Stimulated activated CD4-positive, alpha-beta T cell treated with anti-CD3 and anti-CD28 coated beads, Interleukin-15, amount 100 ng/mL, for 24 hours (primary cell): ENCODE data around the gene BCL2L12.
A peak's percentile ranks its signal among the peaks of the same experiment; 100 is the strongest.

ENCODE experiments used
- DNase-seq: peaks from one replicate; pipeline ENCODE4 v3.0.0-alpha.2; 2020

The BCL2L12 gene

DNA sequence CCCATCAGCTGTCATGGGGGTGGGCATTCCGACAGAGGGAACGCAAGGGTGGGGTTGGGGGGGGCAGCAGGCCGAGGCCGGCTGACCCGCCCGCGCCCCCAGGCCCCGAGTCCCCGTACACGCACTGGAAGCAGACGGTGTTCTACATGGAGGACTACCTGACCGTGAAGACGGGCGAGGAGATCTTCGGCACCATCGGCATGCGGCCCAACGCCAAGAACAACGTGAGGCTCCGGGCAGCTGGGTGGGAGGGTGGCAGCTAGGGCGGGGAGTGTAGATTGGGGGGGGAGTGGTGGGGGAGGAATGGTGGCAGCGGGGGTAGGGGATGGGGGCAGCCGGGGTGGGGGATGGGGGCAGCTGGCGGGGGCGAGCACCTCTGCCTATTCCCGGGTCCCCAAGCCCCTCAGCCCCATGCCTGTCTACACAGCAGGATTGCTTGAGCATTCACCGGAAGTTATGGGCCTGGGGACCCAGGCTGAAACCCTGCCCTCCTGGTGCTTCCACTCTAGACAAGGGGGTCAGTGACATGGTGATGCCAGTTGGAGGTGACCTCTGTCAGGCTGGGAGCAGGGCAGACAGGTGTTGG lies 20.9 kb downstream of the BCL2L12 start:
- DNase-seq = no peak

- DNase-seq = no peak
These were observed 21.4 kb downstream of the BCL2L12 start for GRCh38 chr19:49687150-49687549.

GRCh38 chr19:49687566-49688316 lies 22.0 kb downstream of the BCL2L12 start:
- DNase-seq = no peak

DNA sequence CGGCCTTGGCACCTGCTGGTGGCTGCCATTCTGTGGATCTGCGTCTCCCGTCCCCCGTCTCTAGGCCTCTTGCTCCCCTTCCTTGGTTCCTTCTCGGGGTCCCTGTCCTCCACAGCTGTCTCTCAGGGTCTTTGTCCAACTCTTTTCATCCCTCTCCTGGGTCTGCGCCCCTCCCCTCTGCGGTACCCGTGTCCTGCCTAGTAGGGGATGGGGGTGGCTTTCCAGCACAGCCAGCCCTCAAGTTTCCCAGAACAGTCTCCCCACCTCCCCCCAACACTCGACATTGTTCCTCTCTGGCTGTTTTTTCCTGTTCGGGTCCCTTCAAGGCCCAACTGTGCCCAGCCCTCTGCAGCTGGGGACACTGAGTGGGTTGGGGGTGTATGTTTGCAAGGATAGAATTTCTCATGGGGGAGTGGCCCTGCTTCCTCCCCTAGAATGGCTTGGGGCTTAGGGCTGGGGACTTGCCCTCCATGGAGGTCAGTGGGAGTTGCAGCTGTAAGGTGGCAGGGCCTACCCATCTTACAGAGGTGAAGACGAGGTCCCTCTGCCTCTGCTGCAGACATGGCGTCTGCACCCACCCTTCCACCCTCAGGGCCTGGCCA lies 22.9 kb downstream of the BCL2L12 start:
- DNase-seq = no peak

GRCh38 chr19:49689133-49690078 lies 23.7 kb downstream of the BCL2L12 start, which contains the start of gene ADM5:
ADM5 (plus strand) TSS chr19:49689594; CDS start chr19:49689838, 244 bp downstream.
- DNase-seq = peak; percentile 61

- DNase-seq = no peak
These were observed 24.4 kb downstream of the BCL2L12 start for GRCh38 chr19:49690079-49690655.

DNA sequence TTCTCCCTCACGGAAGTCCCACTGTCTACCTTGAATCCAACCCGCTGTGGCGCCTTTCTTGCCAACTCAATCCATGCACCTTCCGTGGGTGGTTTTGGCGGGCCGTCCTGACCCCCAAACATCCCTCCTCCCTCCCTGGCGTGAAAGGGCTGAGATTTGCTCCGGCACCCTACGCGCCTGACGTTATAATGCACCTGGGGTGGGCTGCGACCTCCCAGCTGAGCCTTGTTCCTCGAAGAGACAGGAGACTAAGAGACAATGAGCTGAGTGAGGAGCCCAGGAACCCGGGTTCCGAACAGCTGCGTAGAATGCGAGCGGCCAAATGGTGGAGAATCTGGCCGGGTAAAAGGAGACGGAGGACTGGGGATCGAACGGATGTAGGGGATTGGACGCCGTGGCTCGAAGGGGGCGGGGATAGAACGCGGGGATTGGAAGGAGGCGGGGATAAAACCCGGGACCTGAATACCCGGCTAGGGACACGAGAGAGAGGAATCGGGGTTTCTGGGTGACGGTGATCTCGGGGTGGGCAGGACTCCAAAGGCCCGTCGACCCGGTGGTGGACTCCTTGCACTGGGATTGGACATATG lies 25.0 kb downstream of the BCL2L12 start, which contains the start of gene CPT1C:
Gene CPT1C, plus strand, starts transcription at position 461 of the 587 bp plus-strand sequence. CDS start 1,137 bp downstream, outside the sequence.
- DNase-seq = peak; percentile 79

GRCh38 chr19:49691243-49692146 lies 25.8 kb downstream of the BCL2L12 start:
- DNase-seq = peak; percentile 69

DNA sequence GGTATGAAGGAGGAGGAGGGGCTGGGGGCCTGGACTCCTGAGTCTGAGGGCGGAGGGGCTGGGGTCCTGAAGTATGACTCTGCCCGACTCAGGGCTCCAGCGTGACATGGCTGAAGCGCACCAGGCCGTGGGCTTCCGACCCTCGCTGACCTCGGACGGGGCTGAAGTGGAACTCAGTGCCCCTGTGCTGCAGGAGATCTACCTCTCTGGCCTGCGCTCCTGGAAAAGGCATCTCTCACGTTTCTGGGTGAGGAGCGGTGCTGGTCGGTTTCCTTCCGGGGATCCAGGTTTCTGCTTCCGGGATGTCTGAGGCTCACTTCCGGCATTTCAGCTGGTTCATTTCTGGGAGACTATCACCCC lies 26.4 kb downstream of the BCL2L12 start:
- DNase-seq = no peak

DNA sequence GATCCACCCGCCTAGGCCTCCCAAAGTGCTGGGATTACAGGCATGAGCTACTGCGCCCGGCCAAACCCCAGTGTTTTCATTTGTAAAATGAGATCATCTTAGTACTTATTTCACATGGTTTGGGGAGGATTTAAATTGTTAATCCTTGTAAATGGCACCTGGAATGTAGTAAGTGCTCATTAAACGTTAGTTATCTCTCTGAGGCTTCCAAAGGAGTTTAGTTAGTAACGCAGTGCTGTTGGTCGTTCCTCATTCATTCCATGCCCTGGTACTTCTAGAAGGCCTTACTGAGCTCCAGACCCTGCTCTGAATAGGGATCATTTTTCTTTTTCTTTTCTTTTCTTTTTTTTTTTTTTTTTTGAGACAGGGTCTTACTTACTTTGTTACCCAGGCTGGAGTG lies 30.4 kb downstream of the BCL2L12 start:
- no peak for DNase-seq

DNA sequence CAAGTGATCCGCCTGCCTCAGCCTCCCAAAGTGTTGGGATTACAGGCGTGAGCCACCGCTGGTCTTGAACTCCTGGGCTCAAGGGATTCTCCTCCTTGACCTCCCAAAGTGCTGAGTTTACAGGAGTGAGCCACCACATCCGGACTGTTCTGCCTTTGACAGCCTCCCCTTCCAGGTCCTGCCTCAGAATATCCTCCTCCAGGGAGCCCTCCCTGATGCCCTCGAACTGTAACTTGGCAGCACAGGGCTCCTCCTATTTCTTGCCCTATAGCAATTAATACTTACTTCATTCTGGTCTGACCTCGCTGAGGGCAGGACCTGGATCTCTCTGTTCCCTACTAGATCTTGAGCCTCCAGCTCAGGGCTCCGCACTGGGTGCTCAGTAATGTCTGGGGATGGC lies 31.1 kb downstream of the BCL2L12 start:
- no peak for DNase-seq

DNA sequence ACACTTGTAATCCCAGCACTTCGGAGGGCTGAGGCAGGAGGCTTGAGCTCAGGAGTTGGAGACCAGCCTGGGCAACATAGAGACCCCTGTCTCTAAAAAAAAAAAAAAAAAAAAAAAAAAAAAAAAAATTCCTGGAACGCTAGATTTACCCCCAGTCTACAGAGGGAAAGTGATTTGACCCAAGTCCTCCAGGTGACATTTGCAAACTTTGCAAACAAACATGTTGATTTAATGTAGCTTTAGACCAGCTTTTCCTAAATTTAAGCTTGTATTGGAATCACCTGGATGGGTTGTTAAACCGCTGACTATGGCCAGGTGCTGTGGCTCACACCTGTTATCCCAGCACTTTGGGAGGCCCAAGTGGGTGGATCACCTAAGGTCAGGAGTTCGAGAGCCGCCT lies 33.6 kb downstream of the BCL2L12 start:
- no peak for DNase-seq

GRCh38 chr19:49700563-49700962 lies 34.8 kb downstream of the BCL2L12 start:
- no peak for DNase-seq

GRCh38 chr19:49701271-49701786 lies 35.6 kb downstream of the BCL2L12 start:
- DNase-seq = peak; percentile 42

DNA sequence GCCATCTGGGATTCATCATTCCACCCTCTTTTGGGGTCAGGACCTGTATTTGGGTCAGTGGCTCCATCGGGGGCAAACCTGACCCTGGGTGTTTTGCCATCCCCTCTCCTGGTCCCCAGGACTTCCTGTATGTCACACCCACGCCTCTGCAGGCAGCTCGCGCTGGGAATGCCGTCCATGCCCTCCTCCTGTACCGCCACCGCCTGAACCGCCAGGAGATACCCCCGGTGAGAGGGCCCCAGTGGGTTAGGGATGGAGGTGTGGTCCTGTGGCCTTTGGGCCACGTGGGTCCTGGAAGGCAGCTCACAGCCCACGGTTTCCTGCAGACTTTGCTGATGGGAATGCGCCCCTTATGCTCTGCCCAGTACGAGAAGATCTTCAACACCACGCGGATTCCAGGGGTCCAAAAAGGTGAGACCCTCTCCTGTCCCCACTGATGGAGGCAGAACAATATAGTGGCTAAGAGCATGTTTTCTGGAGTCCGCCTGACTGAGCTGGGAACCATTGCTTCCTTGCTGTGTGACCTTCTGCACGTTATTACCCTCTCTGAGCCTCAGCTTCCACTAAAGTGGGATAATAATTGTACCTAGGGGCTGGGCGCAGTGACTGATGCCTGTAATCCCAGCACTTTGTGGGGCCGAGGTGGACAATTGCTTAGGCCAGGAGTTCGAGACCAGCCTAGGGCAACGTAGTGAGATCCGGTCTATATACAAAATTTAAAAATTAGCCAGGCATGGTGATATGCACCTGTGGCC lies 39.3 kb downstream of the BCL2L12 start:
- DNase-seq = no peak

DNA sequence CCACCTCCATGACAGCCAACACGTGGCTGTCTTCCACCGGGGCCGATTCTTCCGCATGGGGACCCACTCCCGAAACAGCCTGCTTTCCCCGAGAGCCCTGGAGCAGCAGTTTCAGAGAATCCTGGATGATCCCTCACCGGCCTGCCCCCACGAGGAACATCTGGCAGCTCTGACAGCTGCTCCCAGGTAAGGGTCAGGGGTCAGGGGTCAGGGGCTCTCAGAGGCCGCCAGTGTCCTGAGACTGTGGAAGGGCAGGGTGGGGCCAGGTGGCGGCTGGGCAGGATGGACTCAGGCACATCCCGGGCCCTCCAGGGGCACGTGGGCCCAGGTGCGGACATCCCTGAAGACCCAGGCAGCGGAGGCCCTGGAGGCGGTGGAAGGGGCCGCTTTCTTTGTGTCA lies 40.2 kb downstream of the BCL2L12 start:
- no peak for DNase-seq

- no peak for DNase-seq
These were observed 44.7 kb downstream of the BCL2L12 start for GRCh38 chr19:49710372-49710951.

DNA sequence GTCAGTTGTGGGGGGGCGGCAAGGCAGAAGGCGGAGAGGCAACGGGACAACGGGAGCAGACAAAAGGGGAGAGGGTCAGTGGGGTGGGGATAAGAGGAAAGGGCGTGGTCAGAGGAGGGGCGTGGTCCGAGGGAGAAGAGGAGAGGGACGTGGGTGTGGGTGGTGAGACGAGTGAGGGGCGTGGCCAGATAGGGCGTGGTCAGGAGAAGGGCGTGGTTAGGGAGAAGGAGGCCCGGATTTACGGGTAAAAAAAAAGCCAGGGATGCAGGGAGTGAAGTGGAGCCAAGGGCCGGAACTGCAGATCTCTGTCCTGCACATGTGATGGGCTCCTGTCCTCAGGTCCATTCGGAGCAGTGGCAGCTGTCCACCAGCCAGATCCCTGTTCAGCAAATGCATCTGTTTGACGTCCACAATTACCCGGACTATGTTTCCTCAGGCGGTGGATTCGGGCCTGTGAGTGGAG lies 46.7 kb downstream of the BCL2L12 start:
- peak; percentile 24 for DNase-seq

DNA sequence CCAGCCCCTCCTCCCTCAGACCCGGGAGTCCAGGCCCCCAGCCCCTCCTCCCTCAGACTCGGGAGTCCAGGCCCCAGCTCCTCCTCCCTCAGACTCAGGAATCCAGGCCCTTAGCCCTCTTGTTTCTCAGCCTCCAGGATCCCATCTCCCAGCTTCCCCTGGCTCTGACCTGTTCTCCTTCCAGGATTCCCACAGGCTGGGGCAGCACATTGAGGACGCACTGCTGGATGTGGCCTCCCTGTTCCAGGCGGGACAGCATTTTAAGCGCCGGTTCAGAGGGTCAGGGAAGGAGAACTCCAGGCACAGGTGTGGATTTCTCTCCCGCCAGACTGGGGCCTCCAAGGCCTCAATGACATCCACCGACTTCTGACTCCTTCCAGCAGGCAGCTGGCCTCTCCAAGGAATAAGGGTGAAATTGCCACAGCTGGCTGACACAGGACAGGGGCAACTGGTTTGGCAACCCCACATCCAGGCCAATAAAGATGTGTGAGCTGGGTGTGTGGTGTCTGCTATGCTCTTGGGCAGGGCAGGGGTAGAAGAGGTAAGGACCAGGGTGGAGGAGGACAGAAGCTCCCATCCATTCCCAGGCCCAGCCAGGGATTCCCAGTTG lies 47.6 kb downstream of the BCL2L12 start:
- DNase-seq = no peak
